ENCODE measurements around the gene E2F2. TPM values are rescaled to one million over a fixed set of nuclear protein-coding genes. Genes with fewer than 3 reads are reported as not detected.
"Not testable (repeated sequence)": the region's sequence is repeated elsewhere in the genome, so short reads cannot be mapped to it uniquely, and the experiment has no call there.

E2F2 gene
- total RNA-seq, 1 experiment from 2014 or later: 3.6 TPM

DNA sequence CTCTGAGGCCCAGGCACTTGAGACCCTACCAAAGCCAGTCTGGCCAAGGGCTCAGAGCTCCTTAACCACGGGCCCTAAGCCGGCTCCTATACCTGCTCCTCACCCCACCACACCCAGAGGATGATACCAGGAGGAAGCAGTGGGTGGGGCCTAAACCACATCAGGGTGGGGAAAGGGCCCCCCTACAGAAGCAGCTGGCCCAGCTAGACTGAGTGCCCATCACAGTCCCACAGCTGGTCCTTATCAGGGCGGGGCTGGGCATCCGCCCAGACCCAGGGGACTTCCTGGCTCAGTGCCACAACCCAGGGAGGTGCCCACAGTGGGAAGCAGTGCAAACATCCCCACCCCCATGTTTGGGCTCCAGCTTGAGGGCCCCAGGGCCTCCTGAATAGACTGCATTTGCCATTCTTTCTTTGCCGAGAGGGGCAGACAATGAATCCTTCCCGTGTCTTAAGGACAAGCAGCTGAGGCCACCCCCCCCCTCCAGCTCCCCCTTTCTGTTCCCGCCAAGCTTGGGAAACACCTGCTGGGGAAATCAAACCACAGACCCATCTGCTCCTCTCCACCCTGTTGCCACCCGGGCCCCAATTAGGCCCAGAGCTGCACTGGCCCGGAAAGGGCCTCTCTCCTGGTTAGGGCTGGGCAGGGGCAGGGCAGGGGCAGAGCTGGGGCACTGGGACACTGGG, 6.2 kb downstream of the E2F2 start:
- no peak for DNase-seq (ENCODE audit: low read depth)

DNA sequence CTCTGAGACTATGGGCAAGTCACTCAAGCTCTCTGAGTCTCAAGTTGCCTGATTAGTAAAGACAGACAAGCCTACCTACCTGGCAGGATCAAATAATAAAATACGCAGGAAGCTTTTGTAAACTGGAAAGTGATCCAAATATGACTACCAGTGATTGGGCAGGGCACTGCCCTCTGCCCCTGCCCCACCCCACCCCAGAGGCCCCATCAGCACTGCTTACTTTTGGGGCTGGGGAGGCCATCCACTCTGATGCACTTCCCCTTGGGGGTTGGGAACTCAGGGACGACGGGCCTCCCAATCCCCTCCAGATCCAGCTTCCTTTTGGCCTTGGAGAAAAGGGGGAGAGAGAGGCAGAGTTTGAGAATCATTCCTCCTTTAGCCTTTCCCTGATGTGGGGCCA, 6.9 kb downstream of the E2F2 start:
- no peak for DNase-seq (ENCODE audit: low read depth)

DNA sequence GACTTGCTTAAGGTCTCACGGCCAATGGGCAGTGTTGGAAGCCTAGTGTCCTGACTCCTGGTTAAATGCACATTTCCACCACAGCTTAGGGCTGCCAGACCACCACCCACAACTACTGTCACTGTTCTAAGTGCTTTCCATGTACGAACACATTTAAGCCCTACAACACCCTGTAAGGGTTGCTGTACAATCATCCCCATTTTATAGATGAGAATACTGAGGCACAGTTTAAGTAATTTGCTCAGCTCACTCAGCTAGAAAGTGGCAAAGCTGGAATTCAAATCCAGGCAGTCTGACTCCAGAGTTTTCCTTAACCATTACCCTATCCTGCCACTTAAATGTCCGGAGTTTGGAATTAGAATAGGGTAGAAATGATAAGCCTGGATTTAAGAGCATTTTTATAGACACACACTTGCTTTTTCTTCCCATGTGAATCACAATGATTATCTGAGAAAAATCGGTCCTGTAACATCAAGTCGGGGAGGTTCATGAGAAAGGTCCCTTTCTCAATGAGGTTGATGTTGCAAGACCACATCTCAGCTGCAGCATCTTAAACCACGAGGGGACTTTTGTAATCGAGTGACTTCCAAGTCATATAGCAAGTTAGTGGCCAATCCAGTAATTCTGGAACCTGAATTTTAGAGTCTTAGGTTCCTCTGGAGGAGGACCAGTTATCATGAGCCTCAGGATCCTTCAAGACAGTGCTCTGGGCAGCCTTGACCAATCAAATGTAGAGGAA, 8.6 kb downstream of the E2F2 start:
- no peak for DNase-seq (ENCODE audit: low read depth)

DNA sequence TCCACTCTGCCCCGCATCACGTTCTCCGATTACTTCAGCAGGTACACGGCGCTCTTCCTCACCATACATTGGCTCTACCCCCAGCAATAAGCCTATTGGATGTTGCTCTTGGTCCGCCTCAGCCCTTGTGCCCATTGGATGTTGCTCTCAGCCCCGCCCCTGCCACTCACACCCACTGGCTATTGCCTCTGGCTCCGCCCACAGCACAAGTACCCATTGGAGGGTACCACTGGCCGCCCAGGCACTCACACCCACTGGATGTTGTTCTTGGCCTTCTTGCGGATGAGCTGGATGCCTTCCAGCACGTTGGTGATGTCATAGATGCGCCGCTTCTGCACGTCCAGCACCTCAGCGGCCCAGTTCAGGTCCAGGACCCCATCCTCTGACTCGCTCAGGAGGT, 9.4 kb downstream of the E2F2 start:
- DNase-seq (ENCODE audit: low read depth): no peak

DNA sequence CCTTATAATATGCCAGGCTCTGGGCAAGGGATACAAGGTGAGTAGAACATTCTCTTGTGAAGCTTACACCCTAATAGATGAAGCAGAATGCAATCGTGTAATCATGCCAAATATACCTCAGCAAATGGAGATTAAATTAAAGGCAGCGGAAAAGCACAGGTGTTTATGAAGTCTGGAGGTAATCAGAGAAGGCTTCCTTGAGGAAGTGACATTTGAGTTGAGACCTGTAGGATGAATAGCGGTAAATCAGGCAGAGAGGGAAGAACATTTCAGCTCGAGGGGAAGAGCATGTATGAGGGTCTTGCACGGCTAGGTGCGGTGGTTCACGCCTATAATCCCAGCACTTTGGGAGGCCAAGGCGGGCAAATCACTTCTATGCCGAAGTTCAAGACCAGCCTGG, 13.5 kb downstream of the E2F2 start:
- no peak for DNase-seq (ENCODE audit: low read depth)

DNA sequence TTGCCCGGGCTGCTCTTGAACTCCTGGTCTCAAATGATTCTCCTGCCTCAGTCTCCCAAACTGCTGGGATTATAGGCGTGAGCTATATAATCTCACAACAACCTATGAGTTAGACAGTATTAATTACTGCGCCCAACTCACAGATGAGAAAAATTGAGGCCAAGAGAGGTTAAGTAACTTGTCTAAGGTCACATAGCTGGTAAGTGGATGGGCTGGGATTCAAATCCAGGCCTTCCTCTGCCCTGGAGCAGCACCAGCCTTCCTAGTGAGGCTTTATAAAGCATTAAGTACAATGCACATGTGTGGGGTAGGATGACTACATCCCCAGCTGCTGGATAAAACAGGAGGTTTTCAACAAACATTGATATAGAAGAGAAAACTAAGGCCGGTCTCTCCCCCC, 15.1 kb downstream of the E2F2 start:
- no peak for DNase-seq (ENCODE audit: low read depth)

DNA sequence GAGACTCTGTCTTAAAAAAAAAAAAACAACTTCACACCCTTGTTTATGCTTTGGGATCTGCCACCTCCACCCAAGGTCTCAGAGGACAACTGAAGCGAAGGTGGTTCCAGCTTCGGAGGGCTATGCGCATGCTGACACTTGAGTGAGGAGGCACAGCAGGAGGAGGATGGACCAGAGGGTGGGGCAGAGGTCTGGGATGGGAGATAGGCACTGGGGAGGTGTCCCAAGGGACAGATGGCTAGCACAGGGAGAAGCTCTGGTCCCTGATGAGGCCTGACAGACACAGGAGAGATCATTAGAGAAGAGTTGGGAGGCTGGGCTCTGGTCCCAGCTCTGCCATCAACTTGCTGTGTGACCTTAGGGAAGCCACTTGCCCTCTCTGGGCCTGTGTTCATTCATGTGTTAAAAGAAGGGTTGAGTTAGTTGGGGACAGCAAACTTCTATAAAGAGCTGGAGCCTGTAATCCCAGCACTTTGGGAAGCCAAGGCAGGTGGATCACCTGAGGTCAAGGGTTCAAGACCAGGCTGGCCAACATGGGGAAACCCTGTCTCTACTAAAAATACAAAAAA, 16.8 kb downstream of the E2F2 start:
- DNase-seq (ENCODE audit: low read depth): no peak

DNA sequence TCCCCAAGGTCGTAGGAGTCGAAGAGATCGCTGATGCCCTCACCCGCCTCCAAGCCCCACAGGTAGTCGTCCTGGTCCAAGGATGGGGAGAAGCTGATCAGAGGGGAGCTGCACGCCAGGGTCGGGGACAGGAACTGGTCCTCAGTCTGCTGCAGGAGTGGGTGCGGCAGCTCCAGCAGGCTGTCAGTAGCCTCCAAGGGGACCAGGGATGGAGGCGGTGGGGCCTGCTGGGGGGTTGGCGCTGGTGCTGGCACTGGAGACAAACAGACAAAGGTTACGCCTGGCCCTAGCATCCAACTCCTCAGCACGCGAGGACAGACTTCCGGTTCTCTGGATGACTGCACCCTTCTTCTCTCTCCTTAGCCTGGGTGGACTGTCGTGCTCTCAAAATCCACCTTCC, 21.1 kb downstream of the E2F2 start:
- DNase-seq (ENCODE audit: low read depth): no peak

DNA sequence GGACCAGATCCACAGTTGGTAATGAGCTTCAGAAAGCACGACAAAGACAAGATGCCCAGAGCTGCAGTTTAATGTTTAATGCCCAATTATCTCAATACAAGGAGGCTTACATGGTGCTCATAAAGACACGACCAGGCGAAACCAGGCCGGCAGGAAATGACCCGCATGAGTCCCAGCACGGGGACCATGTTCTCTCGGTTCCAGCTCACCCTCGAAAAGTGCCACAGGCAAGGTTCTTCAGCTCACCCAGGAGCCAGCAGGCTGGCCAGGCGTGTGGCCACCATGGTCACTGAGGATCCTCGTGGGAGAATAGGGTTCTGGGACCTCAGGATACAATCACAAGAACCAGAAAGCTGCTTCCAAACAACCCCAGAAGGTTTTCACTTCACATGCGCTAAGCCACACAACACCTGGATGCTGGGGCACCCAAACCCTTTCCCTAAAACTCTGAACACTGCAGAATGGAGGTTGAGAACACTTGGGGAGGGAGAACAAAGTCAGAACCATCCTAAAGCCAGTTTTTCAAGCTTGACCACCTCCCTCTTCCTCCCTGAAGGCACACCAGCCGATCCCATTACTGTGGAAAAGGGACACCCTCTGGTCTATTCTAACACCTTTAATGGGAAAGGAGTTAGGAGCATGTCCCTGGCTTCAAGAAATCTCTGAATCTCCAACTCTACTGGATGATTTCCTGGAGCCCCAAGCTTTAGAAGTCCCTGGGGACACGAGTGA, 24.5 kb downstream of the E2F2 start:
- DNase-seq (ENCODE audit: low read depth): no peak

DNA sequence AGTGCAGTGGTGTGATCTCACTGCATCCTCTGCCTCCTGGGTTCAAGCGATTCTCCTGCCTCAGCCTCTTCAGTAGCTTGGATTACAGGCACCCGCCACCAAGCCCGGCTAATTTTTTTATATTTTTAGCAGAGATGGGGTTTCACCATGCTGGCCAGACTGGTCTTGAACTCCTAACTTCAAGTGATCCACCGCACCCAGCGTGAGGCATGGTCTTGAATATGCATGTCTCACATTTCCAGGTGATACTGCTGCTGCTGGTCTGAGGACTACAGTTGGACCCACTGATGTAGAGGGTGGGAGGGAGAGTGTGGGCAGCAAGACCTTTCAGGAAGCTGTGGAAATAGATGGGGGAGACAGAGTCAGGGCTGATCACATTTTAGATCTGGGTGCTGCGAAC, 25.2 kb downstream of the E2F2 start:
- no peak for DNase-seq (ENCODE audit: low read depth)

DNA sequence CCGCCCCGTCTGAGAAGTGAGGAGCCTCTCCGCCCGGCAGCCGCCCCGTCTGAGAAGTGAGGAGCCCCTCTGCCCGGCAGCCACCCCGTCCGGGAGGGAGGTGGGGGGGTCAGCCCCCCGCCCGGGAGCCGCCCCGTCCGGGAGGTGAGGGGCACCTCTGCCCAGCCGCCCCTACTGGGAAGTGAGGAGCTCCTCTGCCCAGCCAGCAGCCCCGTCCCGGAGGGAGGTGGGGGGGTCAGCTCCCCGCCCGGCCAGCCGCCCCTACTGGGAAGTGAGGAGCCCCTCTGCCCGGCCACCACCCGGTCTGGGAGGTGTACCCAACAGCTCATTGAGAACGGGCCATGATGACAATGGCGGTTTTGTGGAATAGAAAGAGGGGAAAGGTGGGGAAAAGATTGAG, 26.9 kb downstream of the E2F2 start:
- DNase-seq (ENCODE audit: low read depth): not testable (repeated sequence)

DNA sequence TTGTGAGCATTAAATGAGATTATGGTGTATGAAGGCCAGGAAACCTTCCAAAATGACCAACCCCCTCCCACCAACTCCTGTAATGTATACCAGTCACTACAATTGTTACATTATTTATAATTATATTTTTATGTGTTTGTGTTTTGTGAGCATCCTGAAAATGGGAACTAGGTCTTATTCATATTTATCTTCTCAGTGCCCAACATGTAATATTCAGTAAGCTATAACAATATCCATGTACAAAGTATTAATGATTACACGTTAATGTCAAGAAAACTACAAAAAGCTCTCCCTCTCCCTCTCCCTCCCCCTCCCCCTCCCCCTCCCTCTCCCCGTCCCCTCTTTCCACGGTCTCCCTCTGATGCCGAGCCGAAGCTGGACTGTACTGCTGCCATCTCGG, 28.1 kb downstream of the E2F2 start:
- no peak for DNase-seq (ENCODE audit: low read depth)

DNA sequence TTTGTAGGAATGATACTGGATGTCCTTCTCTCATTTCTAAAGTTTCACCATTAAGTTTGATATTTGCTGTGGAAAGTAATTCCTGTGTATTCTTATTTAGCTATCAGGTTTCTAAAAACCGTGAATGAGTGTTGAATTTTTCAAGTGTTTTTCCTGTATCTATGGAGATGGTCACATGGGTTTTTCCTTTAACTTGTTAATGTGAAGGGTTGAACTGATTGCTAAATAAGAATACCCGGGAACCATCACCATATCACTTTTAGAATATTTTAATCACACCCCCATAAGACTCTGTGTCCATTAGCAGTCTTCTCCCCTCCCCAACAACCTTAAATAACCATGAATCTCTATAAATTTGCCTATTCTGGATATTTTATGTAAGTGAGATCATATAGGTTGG, 30.6 kb downstream of the E2F2 start:
- DNase-seq (ENCODE audit: low read depth): peak; percentile 14

DNA sequence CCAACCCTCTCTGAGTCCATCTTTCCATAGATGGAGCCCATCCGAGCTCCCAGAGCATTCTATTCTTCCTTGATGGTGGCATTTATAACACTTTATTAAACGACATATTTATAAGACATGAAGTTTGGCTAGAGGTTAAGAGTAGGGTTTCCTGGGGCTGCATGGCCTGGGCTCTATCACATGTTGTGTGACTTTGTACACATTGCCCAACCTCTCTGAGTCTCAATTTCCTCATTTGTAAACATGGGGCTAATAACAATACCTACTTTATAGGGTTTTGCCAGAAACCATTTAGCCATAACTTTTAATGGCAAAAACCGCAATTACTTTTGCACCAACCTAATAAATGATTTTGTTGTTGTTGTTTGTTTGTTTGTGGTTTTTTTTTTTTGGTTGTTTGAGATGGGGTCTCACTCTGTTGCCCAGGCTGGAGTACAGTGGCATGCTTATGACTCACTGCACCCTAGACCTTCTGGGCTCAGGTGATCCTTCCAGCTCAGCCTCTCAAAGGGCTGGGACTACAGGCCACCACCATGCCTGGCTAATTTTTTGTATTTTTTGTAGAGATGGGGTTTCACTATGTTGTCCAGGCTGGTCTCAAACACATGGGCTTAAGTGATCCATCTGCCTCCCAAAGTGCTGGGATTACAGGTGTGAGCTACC, 33.1 kb downstream of the E2F2 start:
- DNase-seq (ENCODE audit: low read depth): no peak

DNA sequence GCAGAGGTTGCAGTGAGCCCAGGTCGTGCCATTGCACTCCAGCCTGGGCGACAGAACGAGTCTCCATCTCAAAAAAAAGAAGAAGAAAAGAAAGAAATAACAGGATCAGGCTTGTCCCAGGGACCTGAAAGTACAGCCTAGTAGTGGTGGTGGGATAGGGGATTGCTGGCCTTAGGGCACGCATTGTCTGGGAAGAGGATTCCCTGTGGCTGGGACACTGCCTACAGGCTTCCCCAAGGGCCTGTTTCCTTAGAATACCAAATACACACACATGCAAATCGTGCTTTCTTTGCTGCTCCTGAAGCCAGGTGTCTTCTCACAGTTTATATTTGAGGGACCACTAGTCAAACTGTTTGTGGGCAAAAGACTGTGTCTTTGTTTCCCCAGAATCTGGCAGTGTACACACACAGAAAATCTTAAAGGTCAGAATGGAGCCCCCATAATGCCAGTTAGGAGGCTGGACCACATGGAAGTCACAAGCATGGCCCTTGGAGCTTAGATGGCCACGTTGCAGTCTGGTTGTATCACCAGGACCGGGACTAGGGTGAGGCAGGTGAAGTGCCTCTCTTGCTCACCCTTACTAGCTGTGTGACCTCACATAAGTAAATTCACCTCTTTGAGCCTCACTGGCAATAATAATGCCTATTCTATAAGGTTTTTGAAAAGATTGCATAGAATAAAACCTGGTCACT, 34.4 kb downstream of the E2F2 start:
- DNase-seq (ENCODE audit: low read depth): no peak

DNA sequence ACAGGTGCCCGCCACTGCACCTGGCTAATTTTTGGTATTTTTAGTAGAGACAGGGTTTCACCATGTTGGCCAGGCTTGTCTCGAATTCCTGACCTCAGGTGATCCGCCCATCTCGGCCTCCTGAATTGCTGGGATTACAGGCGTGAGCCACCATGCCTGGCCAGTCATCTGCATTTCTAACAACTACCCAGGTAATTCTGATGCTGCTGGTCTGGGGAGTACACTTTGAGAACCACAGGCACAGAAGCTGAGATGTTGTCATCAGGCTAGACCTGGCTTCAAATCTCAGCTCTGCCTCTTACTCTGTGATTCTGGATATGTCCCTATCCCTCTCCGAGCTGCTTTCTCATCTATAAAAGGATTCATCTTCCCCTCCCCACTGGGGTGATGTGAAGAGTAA, 36.2 kb downstream of the E2F2 start:
- not testable (repeated sequence) for DNase-seq (ENCODE audit: low read depth)

DNA sequence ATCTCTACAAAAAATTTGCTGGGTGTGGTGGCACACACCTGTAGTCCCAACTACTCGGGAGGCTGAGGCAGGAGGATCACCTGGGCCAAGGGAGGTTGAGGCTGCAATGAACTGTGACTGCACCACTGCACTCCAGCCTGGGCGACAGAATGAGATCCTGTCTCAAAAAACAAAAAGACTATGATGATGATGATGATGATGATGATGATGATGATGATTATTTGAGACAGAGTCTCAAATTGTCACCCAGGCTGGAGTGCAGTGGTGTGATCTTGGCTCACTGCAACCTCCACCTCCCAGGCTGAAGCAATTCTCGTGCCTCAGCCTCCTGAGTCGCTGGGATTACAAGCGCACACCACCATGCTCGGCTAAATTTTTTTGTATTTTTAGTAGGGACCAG, 38.3 kb downstream of the E2F2 start:
- DNase-seq (ENCODE audit: low read depth): not testable (repeated sequence)

DNA sequence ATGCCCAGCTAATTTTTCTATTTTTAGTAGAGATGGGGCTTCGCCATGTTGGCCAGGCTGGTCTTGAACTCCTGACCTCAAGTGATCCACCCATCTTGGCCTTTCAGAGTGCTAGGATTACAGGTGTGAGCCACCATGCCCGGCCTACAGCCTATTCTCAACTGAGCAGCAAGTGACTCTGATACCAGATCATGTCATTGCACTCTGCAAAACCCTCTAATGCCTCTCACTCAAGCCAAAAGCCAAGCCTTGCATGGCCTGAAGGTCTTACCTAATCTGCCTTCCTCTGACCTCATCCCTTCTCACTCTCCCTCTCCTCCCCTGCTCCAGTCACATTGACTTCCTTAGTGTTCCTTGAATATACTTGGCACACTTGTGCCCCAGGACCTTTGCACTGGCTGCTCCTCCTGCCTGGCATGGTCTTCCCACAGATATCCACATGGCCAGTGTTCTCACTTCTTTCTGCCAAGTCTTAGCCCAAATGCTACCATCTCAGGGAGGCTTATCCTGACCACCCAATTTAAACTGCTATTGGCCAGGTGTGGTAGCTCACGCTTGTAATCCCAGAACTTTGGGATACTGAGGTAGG, 38.8 kb downstream of the E2F2 start:
- no peak for DNase-seq (ENCODE audit: low read depth)

DNA sequence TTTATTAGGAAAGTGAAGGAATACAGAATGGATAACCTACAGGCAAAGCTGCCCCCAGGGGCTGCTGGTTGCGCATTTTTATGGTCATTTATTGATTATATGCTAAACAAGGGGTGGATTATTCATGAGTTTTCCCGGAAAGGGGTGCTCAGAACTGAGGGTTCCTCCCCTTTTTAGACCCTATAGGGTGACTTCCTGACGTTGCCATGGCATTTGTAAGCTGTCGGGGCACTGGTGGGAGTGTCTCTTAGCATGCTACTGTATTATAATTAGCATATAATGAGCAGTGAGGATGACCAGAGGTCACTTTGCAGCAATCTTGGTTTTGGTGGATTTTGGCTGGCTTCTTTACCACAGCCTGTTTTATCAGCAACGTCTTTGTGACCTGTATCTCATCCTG, 41.2 kb downstream of the E2F2 start:
- no peak for DNase-seq (ENCODE audit: low read depth)

DNA sequence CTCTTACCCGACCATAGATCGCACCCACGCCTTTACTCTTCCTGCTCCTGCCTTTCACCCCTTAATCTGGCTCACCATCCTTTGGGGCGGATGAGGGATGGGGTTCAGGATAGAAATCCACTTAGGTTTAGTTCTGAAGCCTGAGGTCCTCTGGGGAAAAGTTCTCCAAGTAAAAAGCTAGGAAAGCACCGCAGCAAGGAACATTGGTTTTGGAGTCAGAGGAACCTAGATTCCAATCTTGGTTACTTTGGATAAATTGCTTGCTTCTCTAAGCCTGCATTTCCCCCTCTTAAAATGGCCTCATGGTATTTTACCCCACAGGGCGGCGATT, 46.1 kb downstream of the E2F2 start:
- DNase-seq (ENCODE audit: low read depth): no peak

Data from M059J (cell line).